Activated CD4-positive, alpha-beta T cell treated with anti-CD3 and anti-CD28 coated beads, Interleukin-2, amount 10 ng/mL, durations not matched to agents 7 days and 5 days (primary cell): ENCODE data around the gene TUBA3E. TPM values are rescaled to one million over a fixed set of nuclear protein-coding genes. Genes with fewer than 3 reads are reported as not detected.
A peak's percentile ranks its signal among the peaks of the same experiment; 100 is the strongest.
"Not testable (repeated sequence)": the region's sequence is repeated elsewhere in the genome, so short reads cannot be mapped to it uniquely, and the experiment has no call there.

Experiments
- CTCF ChIA-PET: fragments of 350-600 bp; sonication (Branson Sonifier 250); formaldehyde crosslinking; loops from one replicate; lab custom pipeline; 2021; ENCODE audit warnings: antibody characterized with exemption; lab: Charles Lee
- POLR2A ChIA-PET: fragments of 350-600 bp; sonication (Branson Sonifier 250); formaldehyde crosslinking; loops from one replicate; lab custom pipeline; 2021; ENCODE audit warnings: antibody characterized with exemption; lab: Charles Lee
- DNase-seq: peaks from one replicate; pipeline ENCODE4 v3.0.0-alpha.2; 2020
- H3K27ac Mint-ChIP-seq: one replicate; pipeline ENCODE4 v1.8.0; 2021; ENCODE audit warnings: mild to moderate bottlenecking, moderate library complexity, mixed read lengths
- H3K27me3 Mint-ChIP-seq: one replicate; pipeline ENCODE4 v1.8.0; 2021; ENCODE audit warnings: mixed read lengths
- H3K36me3 Mint-ChIP-seq: one replicate; pipeline ENCODE4 v1.8.0; 2021; ENCODE audit warnings: low read depth, mixed read lengths
- H3K4me1 Mint-ChIP-seq: one replicate; pipeline ENCODE4 v1.8.0; 2021; ENCODE audit warnings: mixed read lengths
- H3K4me3 Mint-ChIP-seq: one replicate; pipeline ENCODE4 v1.8.0; 2021; ENCODE audit warnings: mild to moderate bottlenecking, moderate library complexity, mixed read lengths
- H3K9me3 Mint-ChIP-seq: one replicate; pipeline ENCODE4 v1.8.0; 2021; ENCODE audit warnings: mixed read lengths
- total RNA-seq, 2 experiments: library from RNA; stranded (reverse); gene quantifications; one replicate each; pipeline ENCODE4 v1.2.3, GENCODE V29; 2021

Gene TUBA3E
- total RNA-seq, 2 experiments from 2014 or later: not detected

DNA sequence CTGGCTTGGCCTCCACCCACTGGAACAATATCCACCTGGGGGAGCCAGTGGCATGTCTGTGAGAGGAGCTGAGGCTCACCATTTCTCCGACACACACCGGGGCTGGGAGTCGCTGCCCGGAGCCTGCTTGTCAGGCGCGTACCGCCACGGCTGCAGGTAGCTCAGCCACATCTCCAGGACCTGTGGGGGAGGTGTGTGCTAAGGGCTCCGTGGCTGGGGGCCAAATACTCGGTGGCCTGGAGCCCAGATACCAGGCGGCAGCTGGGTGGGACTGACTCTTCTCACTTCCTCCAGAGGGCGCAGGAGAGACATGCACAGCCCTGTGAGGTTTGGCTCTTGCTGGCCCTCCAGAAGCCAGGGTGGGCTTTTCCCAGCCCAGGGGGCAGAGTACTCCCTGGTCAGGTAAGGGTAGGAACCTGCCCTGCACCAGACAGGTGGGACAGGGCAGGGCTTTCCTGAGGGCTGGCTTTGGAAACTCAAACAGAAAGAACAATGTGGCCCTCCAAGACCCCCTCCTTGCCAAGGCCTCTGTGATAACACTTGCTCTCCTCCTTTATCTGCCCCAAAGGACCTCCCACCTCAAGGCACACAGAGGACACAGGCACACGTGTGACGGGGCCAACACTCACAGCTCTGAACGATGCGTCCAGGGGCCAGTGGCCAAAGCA is 42.1 kb downstream of the TUBA3E start:
- H3K27ac Mint-ChIP-seq, H3K4me1 Mint-ChIP-seq, H3K4me3 Mint-ChIP-seq, H3K9me3 Mint-ChIP-seq, H3K27me3 Mint-ChIP-seq, POLR2A ChIA-PET, H3K36me3 Mint-ChIP-seq: not testable (repeated sequence)
- DNase-seq: peak; percentile 25
- CTCF ChIA-PET: interaction anchor here (0.6 to 1.2 kb wide), 3 partner anchors 14 to 1491 kb away, joined by 3 to 4 read pairs (median 4); no protein-coding TSS in a partner anchor

DNA sequence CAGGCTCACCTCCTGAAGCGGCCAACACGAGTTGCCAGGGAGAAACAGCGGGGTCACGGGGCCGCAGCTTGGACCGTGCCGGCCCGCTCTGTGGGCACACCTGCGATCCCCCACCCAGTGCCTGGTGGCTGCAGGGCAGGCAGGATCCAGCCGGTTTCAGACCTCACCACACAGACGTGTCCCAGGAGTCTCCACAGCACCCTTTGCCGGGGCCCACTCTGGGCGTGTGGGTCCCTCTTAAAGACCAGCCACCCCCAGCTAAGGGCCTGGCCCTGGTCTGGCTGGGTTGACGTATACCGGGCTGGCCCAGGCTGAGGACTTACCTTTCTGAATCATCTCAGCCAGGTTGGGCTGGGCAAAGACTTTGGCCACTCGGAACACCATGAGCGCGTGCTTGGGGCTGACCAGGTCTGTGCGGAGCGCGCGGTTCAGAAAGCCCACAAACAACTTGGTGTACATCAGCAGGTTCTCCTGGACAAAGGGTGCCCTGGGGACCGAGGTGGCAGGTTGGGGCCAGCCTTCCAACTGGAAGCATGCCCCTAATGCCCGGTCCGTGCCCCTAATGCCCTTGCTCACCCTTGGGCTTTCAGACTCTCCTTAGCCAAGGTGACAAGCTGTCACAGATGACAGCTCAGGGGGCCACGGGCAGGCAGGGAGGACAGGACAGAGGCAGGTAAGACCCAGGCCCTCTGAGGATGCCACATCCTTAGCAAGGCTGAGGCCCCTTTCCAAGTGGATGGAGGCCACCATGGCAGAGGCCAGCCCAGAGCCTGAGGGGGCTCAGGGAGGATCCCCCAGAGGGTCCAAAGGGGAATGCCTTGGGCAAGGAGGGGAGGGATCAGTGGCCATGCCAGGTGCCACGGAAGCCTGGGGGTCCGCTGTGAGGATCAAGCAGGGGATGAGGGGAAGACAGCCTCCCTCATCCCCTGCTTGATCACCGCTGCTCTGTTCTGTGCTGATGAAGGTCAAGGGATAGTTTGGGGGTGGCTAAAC is 43.2 kb downstream of the TUBA3E start:
- CTCF ChIA-PET: interaction anchor here (1.1 to 1.2 kb wide), 2 partner anchors 15 to 18 kb away, joined by 3 to 4 read pairs; no protein-coding TSS in a partner anchor

DNA sequence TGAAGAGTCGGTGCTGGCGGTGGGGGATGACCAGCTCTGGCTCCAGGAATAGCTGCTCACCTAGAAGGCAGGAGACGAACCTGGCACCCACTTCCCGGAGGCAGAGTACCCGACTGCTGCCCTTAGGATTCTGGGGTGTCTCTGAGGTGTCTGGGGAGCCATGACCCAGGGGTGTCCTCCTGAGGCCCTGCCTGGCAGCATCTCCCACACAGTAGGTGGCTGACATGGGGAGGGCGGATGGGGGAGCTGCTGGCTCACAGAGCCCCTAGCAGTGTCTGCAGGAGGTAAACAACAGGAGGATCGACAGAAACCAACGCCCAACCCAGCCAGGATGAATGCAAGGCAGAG is 43.8 kb downstream of the TUBA3E start:
- H3K36me3 Mint-ChIP-seq, H3K9me3 Mint-ChIP-seq, H3K27ac Mint-ChIP-seq, DNase-seq, H3K4me1 Mint-ChIP-seq, H3K4me3 Mint-ChIP-seq, POLR2A ChIA-PET, H3K27me3 Mint-ChIP-seq, CTCF ChIA-PET: not testable (repeated sequence)

More for the DNA sequence above, 43.2 kb downstream of the TUBA3E start:
- Mint-ChIP-seq H3K27me3 (no peaks in the 10 kb centered on the region), H3K9me3 (no peaks in the 10 kb centered on the region), H3K4me3 (no peak overlapping the region), H3K36me3 (peaks cover 8% of the 10 kb centered on the region), H3K4me1 (peaks cover 7% of the 10 kb centered on the region), H3K27ac (no peak overlapping the region)
- POLR2A ChIA-PET: no interaction called here
- no peak for DNase-seq

DNA sequence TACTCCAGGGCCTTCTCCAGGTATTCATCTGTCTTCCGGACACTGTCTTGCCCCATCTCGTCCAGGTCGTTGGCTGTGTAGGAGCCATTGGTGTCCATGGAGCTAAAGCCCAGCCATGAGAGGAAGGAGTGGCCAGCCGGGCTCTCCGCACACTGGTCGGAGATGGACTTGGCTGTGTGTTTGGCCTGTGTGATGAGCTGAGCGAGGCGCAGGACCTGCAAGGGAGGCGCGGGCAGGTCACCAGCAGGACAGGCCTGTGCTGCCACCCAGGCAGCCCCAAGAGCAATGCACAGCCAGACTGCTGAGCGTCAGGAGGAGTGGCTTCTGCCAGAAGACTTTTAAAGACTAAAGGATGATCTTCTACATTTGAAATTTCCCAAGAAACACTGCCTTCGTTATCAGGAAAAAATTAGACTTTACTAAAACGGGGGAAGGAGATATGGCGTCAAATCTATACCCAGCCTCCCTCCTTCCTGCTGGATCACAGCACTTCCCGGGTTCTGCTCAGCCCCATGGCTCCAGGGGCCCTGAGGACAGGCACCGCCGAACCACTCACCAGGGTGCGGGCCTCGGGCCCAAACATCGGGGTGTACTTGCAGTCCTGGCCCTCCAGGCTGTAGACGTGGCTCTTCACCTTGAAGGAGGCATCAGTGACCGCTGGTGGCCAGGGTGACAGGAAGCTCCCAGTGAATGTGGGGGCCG is 44.4 kb downstream of the TUBA3E start:
- H3K27ac Mint-ChIP-seq, H3K27me3 Mint-ChIP-seq, DNase-seq, H3K4me3 Mint-ChIP-seq, H3K36me3 Mint-ChIP-seq, H3K9me3 Mint-ChIP-seq, POLR2A ChIA-PET, H3K4me1 Mint-ChIP-seq: not testable (repeated sequence)
- CTCF ChIA-PET: interaction anchor here (0.6 to 0.8 kb wide), 2 partner anchors 31 to 182 kb away, joined by 3 read pairs; no protein-coding TSS in a partner anchor

DNA sequence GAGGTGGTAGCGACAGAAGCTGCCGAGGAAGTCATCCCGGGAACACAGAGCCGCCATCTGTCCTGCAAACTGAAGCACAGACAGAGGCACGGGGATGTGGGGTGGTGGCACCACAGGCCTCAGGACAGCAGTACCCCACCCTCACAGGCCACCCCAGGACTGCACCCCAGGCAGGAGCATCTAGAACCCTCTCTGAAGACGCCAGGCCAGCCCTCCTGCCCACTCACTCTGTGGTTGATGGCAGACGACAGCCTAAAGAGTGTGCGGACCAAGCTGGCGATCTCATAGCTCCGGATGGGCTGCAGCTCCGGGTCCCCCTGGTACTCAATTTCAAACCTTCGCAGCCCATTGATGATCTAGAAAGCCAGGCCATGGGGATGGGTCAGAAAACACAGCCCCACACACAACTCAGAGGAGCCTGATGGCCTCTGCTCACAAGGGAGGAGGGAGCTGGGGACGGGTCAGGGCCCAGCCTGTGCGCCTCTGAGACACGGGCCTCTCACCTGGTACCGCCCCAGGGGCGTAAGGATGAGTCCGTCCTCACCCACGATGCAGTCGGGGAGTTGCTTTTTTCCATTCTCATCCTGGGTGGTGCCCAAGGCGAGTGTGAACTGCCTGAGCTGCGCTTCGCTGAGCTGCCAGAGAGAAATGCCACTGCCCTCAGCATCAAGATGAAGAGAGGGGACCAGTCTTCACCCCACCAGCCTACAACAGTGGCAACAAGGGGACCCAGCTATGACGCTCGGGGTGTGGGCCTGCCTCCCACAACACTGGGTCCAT is 45.2 kb downstream of the TUBA3E start:
- H3K4me3 Mint-ChIP-seq: no peak overlapping the region
- DNase-seq: no peak
- H3K27ac Mint-ChIP-seq: no peak overlapping the region
- H3K27me3 Mint-ChIP-seq: no peaks in the 10 kb centered on the region
- H3K4me1 Mint-ChIP-seq: peaks cover 5% of the 10 kb centered on the region
- peaks cover 8% of the 10 kb centered on the region for H3K36me3 Mint-ChIP-seq
- CTCF ChIA-PET: interaction anchor here (0.6 to 0.8 kb wide), 2 partner anchors 32 to 183 kb away, joined by 3 read pairs; no protein-coding TSS in a partner anchor
- H3K9me3 Mint-ChIP-seq: no peaks in the 10 kb centered on the region
- POLR2A ChIA-PET: no interaction called here

DNA sequence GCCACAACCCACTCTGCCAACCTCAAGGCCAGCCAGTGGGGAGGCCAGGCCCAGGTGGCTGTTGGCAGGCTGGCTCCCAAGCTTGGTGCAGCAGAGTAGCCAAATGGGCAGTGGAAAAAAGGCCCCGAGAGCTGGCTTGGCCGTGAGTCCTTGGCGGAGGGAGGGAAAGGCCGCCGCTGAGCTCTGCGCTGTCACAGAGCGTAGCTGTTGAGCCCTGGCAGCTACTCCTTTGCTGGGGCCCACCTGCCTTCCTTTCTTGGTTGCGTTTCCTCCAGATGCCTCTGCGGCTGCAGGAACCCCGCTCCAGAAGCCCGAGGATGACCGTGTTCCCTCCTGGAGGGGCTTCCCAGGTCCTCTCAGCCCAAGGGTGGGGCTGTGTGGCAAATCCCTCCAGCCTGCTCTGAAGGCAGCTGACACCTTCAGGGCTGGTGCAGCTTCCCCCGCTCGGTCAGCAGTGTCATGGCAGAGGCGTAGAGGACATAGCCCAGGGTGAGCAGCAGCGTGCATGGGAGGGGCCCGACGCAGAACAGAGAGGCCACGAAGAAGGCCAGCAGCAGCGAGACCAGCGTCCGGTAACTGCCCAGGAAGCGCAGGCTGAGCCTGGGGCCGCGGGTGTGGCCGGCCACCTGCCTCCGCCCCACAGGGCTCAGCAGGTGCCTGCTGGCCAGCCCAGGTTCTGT is 46.0 kb downstream of the TUBA3E start:
- DNase-seq, POLR2A ChIA-PET, H3K4me1 Mint-ChIP-seq, H3K27ac Mint-ChIP-seq, H3K27me3 Mint-ChIP-seq, H3K9me3 Mint-ChIP-seq, H3K4me3 Mint-ChIP-seq, H3K36me3 Mint-ChIP-seq, CTCF ChIA-PET: not testable (repeated sequence)

DNA sequence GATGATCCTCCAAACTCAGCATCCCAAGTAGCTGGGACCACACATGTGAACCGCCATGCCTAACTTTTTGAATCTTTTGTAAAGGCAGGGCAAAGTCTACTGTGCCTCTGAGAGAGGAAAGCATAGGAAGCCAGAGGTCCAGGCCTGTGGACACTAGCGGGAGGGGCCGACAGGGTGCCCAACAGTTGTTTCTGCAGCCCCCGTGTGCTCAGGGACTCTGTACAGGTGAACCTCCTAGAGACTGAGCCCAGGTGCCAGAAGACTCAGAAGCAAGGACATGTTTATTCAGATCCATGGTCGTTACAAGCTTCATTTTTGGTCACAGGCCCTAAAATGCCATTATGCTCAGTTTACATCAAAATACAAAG is 47.1 kb downstream of the TUBA3E start:
- DNase-seq, H3K36me3 Mint-ChIP-seq, POLR2A ChIA-PET, H3K4me1 Mint-ChIP-seq, H3K9me3 Mint-ChIP-seq, H3K27ac Mint-ChIP-seq, CTCF ChIA-PET, H3K4me3 Mint-ChIP-seq, H3K27me3 Mint-ChIP-seq: not testable (repeated sequence)

DNA sequence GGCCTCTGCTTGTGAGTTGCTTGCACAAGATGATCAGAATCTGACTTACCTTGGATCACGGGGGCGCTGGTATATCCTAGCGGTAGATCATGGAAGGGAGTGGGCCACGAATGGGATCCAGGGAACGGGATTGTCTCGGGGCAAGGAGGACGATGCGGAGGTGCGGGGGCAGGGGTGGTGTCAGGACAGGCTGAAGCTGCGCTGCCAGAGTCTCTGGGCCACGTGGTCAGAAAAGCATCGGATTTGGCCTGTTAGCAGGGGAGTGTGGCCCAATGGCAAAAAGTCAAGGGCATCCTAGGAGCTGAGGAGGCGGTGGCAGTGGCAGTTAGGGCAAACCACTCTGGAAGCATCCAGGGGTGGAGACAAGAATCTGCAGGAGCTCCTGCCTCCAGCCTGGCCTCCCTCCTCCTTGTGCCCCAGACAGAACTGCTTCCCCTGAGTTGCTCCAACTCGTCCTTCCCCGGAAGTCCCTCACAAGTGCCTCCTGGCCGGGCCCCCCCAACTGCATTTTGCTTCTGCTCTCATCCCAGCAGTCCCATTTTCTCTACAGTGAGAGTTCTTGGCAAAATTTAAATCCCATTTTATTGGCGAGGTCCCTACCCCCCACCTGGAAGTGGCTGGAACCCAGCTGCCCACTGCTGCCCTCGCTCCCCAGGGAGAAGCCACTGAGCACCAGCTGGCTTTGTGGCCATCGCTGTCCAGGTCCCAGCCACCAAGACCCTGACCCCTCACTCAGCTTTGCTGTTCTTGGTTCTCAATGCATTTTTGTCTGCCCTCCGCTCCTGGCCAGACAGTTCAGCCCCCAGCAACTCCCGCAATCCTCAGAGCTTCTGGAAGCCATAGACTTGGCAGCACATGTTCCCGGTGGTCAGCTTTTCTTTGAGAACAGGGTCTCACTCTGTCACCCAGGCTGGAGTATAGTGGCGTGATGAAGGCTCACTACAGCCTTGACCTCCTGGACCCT is 47.8 kb downstream of the TUBA3E start:
- no peak for DNase-seq
- peaks cover 2% of the 10 kb centered on the region for H3K27me3 Mint-ChIP-seq
- POLR2A ChIA-PET: no interaction called here
- no peak overlapping the region for H3K27ac Mint-ChIP-seq
- no peaks in the 10 kb centered on the region for H3K9me3 Mint-ChIP-seq
- no peak overlapping the region for H3K4me3 Mint-ChIP-seq
- H3K4me1 Mint-ChIP-seq: peaks cover 5% of the 10 kb centered on the region
- CTCF ChIA-PET: no interaction called here
- H3K36me3 Mint-ChIP-seq: peaks cover 5% of the 10 kb centered on the region

DNA sequence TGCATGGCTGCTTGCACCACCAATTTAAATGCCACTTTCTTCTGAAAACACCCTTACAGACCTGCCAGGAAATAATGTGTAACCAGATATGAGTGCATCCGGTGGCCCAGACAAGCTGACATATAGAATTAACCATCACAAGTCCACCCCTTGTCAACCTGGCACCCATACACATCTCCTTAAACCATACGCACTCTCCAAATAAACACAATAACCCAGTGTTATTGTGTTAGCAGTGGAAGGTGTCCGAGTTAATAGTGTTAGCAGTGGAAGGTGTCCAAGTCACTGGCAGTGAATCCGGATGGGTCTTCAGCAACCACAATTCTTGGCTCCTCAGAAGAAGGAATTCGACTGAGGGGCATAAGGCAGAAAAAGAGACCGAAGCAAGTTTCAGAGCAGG is 49.7 kb downstream of the TUBA3E start:
- H3K36me3 Mint-ChIP-seq, POLR2A ChIA-PET, DNase-seq, H3K4me3 Mint-ChIP-seq, H3K27ac Mint-ChIP-seq, H3K4me1 Mint-ChIP-seq, H3K27me3 Mint-ChIP-seq, CTCF ChIA-PET, H3K9me3 Mint-ChIP-seq: not testable (repeated sequence)

DNA sequence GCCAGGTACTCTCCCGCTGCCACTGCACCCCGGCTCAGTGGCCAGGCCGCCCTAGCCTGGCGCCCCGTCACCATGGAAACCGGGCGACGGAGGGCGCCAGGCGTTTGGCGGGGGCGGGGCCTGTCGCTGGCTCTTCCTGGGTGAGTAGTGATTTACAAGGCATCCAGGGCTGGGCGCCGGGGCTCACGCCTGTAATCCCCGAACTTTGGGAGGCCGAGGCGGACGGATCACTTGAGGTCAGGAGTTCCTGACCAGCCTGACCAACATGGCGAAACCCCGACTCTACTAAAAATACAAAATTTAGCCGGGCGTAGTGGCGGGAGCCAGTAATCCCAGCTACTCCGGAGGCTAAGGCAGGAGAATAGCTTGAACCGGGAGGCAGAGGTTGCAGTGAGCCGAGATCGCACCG is 53.2 kb downstream of the TUBA3E start, which contains the start of gene CCDC74B:
TSS of gene CCDC74B (minus strand) at position 107 of the 409 bp plus-strand sequence. CDS start 116 bp downstream, outside the sequence.
- POLR2A ChIA-PET: not testable (repeated sequence)

More for the DNA sequence above, 53.2 kb downstream of the TUBA3E start, which contains the start of gene CCDC74B:
- CTCF ChIA-PET, H3K9me3 Mint-ChIP-seq, H3K36me3 Mint-ChIP-seq: not testable (repeated sequence)
- DNase-seq: peak; percentile 60
- H3K27ac Mint-ChIP-seq: peak within 1 kb of the TSS; percentile 13
- peak within 1 kb of the TSS; percentile 70 for H3K4me3 Mint-ChIP-seq
- peaks cover 15% of the 10 kb centered on the region for H3K4me1 Mint-ChIP-seq
- H3K27me3 Mint-ChIP-seq: peaks cover 11% of the 10 kb centered on the region
